Esophagus muscularis mucosa (tissue), 4 donors: ENCODE results near the gene DSP. TPM values are rescaled to one million over a fixed set of nuclear protein-coding genes. Genes with fewer than 3 reads are reported as not detected.
A peak's percentile ranks its signal among the peaks of the same experiment; 100 is the strongest.

Experiments
- DNase-seq: peaks from one replicate; pipeline ENCODE4 v3.0.0-alpha.2; 2017; ENCODE audit errors: extremely low spot score
- H3K27ac ChIP-seq, 4 donors: fragments of 200-600 bp; sonication (generic); replicated peaks in 1 of 4; 1 replicate in 3 of 4; 2 replicates in 1 of 4; pipeline ENCODE4 v1.5.1; 2016 to 2019; ENCODE audit warnings: mild to moderate bottlenecking in 1 of 4
- H3K27me3 ChIP-seq, 4 donors: fragments of 200-600 bp; sonication (generic); one replicate each; pipeline versions ENCODE4 v1.5.1 to v1.6.0; 2016 to 2019
- H3K36me3 ChIP-seq, 4 donors: fragments of 200-600 bp; sonication (generic); one replicate each; pipeline ENCODE4 v1.5.1; 2016 to 2019
- H3K4me1 ChIP-seq, 4 donors: fragments of 200-600 bp; sonication (generic); one replicate each; pipeline ENCODE4 v1.5.1; 2016 to 2019
- H3K4me3 ChIP-seq, 4 donors: fragments of 200-600 bp; sonication (generic); 1 replicate in 2 of 4; 2 replicates in 2 of 4; pipeline ENCODE4 v1.5.1; 2016 to 2019; ENCODE audit warnings: mild to moderate bottlenecking in 4 of 4, moderate library complexity in 1 of 4
- H3K9me3 ChIP-seq, 4 donors: fragments of 200-600 bp; sonication (generic); 1 replicate in 3 of 4; 2 replicates in 1 of 4; pipeline ENCODE4 v1.5.1; 2016 to 2019
- EP300 ChIP-seq: sonication (generic); formaldehyde crosslinking; IDR thresholded peaks from one replicate; pipeline ENCODE4 v1.6.1; 2017; ENCODE audit warnings: antibody characterized with exemption
- POLR2A ChIP-seq: fragments of 450-650 bp; IDR thresholded peaks from one replicate; pipeline ENCODE4 v1.6.1; 2017; ENCODE audit warnings: antibody characterized with exemption, moderate library complexity, mild to moderate bottlenecking, low read depth
- POLR2AphosphoS5 ChIP-seq, 2 donors: sonication (generic); formaldehyde crosslinking; IDR thresholded peaks; one replicate each; pipeline ENCODE4 v1.6.1; 2017; ENCODE audit warnings: antibody characterized with exemption in 2 of 2
- WGBS: methylation state at CpG from one replicate; pipeline ENCODE4 v1.1.5; 2018; 5-methylcytosine and 5-hydroxymethylcytosine counted together
- intact Hi-C: fragments of 100-400 bp; cut with DNase I; formaldehyde crosslinking; loops from one replicate; pipeline ENCODE4 v1.15.1; 2023
- total RNA-seq, 4 donors: library from RNA; depleted of rRNA; stranded (reverse); fragments of >200 nt; gene quantifications; one replicate each; pipeline versions ENCODE4 v1.1.0 to v1.2.1, GENCODE V29; 2016
- TF ChIP-seq, protein P1 (sequence below), 3 experiments: fragments of 200-600 bp in 2 of 3; fragments of 450-650 bp in 1 of 3; sonication (generic) in 2 of 3; IDR thresholded peaks; one replicate each; pipeline ENCODE4 v1.5.1; 2017 to 2019; ENCODE audit warnings: antibody characterized with exemption in 3 of 3, mild to moderate bottlenecking in 2 of 3, moderate library complexity in 1 of 3

The DSP gene
- total RNA-seq, 4 donors from 2014 or later: 2.1 to 9.4 (median 5.9) TPM

DNA sequence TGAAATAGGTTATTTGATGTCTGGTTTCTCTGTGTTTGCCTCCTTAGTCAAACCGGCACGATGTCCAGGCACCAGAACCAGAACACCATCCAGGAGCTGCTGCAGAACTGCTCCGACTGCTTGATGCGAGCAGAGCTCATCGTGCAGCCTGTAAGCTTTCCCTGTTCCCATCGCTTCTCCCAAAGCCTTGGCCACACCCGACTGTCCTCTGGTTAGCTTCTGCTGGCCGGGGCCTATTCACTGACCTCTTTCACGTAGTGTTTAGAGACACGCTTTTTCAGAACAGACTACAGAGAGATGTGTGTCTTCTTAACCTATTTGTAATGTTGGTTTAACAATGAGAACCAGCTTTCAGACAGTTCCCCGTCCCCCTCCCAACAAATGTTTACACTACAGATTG, 14.2 kb downstream of the DSP start:
- Histone ChIP-seq H3K36me3 (peaks cover 0 to 19% (median 0%) of the 10 kb centered on the region in 4 donors), H3K4me1 (no peaks in the 10 kb centered on the region), H3K9me3 (no peaks in the 10 kb centered on the region), H3K27me3 (peaks cover 0 to 15% (median 0%) of the 10 kb centered on the region in 4 donors), H3K4me3 (no peak overlapping the region), H3K27ac (no peak overlapping the region)
- intact Hi-C loops: no loop called here
- WGBS: 82% methylated on average over 11 of the region's 11 CpGs
- TF ChIP-seq, protein P1, sequence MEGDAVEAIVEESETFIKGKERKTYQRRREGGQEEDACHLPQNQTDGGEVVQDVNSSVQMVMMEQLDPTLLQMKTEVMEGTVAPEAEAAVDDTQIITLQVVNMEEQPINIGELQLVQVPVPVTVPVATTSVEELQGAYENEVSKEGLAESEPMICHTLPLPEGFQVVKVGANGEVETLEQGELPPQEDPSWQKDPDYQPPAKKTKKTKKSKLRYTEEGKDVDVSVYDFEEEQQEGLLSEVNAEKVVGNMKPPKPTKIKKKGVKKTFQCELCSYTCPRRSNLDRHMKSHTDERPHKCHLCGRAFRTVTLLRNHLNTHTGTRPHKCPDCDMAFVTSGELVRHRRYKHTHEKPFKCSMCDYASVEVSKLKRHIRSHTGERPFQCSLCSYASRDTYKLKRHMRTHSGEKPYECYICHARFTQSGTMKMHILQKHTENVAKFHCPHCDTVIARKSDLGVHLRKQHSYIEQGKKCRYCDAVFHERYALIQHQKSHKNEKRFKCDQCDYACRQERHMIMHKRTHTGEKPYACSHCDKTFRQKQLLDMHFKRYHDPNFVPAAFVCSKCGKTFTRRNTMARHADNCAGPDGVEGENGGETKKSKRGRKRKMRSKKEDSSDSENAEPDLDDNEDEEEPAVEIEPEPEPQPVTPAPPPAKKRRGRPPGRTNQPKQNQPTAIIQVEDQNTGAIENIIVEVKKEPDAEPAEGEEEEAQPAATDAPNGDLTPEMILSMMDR (IDR thresholded peaks at IDR 0.05): no peak
- no peak for TF ChIP-seq EP300
- no peak for TF ChIP-seq POLR2AphosphoS5 (IDR thresholded peaks at IDR 0.05)
- TF ChIP-seq POLR2A: no peak
- DNase-seq: peak; percentile 62

DNA sequence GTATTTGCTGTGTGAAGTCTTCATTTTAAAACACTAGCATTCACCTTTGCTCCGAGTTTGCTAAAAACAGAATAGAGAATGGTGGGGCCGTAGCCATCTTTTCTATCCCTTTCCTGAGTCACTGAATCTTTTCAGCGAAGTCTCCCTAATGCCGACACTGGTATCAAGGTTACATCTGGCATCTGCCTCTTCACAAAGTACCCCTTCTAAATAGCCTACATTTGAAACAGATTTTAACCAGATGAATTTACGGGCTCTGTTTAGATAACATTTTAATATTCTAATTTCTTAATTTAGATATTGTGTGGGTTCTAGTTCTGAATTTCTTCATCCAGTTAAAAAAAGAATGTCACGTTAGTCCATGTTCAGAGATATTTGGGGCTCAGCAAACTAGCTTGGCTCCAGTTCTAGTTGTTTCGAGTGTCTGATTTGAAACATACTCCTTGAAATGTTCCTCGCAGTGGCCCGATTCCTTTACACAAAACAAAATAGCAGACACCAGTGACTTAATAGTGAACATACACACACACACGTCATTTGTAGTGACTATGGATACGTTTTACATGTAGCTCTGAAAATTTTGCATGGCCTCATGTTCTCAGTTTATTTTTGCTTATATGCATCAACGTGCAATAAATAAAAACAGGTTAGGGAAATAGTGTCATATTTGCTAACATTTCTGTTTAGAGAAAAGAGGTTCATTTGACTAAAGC, 15.1 kb downstream of the DSP start:
- no peaks in the 10 kb centered on the region for H3K4me1 ChIP-seq
- H3K27me3 ChIP-seq: peaks cover 0 to 17% (median 0%) of the 10 kb centered on the region in 4 donors
- no peak for TF ChIP-seq EP300
- TF ChIP-seq POLR2A: no peak
- TF ChIP-seq, protein P1 (IDR thresholded peaks at IDR 0.05): no peak
- TF ChIP-seq POLR2AphosphoS5 (IDR thresholded peaks at IDR 0.05): no peak
- intact Hi-C loops: no loop called here
- H3K9me3 ChIP-seq: no peaks in the 10 kb centered on the region
- DNase-seq: no peak
- H3K36me3 ChIP-seq: peaks cover 0 to 19% (median 0%) of the 10 kb centered on the region in 4 donors
- H3K27ac ChIP-seq: no peak overlapping the region
- 87% methylated on average over 12 of the region's 12 CpGs for WGBS
- no peak overlapping the region for H3K4me3 ChIP-seq

DNA sequence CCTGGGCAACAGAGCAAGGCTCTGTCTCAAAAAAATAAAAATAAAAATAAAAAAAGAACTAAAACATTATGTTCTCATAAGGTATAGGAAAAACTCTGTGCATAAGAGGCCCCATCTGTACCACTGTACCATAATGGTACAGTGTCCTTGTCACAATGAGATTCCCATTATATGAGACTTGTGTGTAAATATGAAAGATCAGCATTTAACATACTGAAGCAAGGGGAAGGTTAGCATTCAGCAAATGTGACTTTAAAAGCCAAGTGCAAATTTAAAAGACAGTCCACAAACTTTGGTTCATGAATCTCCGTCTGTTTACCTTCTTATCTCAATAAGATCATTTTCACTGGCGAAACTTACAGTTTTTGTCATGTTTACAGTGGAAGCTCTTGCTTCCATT, 16.2 kb downstream of the DSP start:
- H3K36me3 ChIP-seq: peaks cover 0 to 19% (median 0%) of the 10 kb centered on the region in 4 donors
- intact Hi-C loops: no loop called here
- TF ChIP-seq, protein P1 (IDR thresholded peaks at IDR 0.05): no peak
- TF ChIP-seq EP300 (no peak), POLR2A (no peak), POLR2AphosphoS5 (IDR thresholded peaks at IDR 0.05) (no peak)
- 92% methylated on average over 2 of the region's 2 CpGs for WGBS
- DNase-seq: no peak
- no peaks in the 10 kb centered on the region for H3K9me3 ChIP-seq
- no peaks in the 10 kb centered on the region for H3K4me1 ChIP-seq
- no peak overlapping the region for H3K27ac ChIP-seq
- no peak overlapping the region for H3K4me3 ChIP-seq
- peaks cover 0 to 22% (median 0%) of the 10 kb centered on the region in 4 donors for H3K27me3 ChIP-seq

DNA sequence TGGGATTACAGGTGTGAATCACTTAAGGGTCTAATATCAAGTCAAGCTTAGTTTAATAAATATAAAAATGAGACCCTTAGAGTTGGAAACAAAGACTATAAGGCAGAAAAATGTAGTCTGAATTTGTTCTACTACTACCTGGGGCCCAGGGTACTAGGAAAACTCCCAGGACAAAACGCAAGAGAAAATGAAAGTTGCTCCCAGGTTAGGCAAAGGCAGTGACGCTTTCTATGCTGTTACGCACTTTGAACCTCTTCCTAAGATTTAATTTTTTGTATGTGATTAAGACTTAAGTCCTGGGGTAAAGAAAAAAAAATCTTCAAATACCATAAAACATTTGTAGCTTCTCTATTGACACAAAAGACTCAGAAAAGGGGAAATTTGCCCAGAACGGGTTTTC, 17.3 kb downstream of the DSP start:
- Histone ChIP-seq H3K27ac (no peak overlapping the region), H3K9me3 (no peaks in the 10 kb centered on the region), H3K4me1 (no peaks in the 10 kb centered on the region), H3K4me3 (no peak overlapping the region), H3K36me3 (peaks cover 0 to 25% (median 0%) of the 10 kb centered on the region in 4 donors), H3K27me3 (peaks cover 0 to 29% (median 0%) of the 10 kb centered on the region in 4 donors)
- intact Hi-C loops: no loop called here
- TF ChIP-seq POLR2AphosphoS5 (IDR thresholded peaks at IDR 0.05): no peak
- no peak for TF ChIP-seq EP300
- TF ChIP-seq POLR2A: no peak
- TF ChIP-seq, protein P1 (IDR thresholded peaks at IDR 0.05): no peak
- 81% methylated on average over 4 of the region's 4 CpGs for WGBS
- DNase-seq: no peak
